IPS-NIHi11 (cell line): ENCODE measurements around the gene COL5A1.

Source experiments
- DNase-seq: peaks from one replicate; pipeline ENCODE4 v3.0.0; 2012; ENCODE audit warnings: mixed read lengths, low spot score

The COL5A1 gene

DNA sequence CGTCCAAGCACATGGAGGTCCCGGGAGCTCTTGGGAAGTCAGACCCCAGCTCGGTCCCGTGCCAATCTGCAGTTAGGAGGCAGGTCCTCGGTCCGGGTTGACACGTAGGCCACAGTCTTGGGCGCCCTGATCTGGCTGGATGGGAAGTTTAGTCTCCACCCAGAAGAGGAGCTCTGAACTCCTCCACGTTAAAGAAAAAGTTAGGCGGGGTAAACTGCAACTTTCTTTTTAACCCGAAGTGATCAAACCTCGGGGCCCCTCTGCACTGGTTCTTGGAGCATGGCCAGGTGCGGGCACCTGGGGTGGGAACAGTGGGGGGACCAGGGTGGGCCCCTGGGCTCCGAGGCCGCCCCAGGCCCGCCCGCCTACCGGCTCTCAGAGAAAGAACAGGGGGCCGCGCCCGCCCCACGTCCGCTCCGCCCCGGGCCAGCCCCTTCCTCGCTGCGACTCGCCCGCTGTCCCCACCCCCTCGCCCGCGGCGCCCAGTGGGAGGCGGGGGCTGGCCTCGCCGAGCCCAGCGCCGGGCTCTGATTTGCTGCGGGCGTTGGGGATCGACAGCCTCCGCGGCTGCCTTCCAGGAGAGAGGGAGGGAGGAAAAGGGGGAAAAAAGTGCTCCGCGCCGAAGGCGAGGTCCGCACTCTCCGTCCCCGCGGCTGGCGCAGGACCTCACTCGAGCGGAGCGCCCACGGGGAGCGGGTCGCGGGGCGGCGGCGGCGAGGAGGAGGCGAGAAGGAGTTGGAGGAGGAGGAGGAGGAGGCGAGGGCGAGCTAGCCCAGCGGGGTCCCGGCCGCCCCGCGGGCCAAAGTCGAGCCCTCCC is at the start of gene COL5A1:
COL5A1 (plus strand) TSS at position 631 of the 817 bp plus-strand sequence. CDS start 385 bp downstream, outside the sequence.
- peak; percentile 97 for DNase-seq

DNA sequence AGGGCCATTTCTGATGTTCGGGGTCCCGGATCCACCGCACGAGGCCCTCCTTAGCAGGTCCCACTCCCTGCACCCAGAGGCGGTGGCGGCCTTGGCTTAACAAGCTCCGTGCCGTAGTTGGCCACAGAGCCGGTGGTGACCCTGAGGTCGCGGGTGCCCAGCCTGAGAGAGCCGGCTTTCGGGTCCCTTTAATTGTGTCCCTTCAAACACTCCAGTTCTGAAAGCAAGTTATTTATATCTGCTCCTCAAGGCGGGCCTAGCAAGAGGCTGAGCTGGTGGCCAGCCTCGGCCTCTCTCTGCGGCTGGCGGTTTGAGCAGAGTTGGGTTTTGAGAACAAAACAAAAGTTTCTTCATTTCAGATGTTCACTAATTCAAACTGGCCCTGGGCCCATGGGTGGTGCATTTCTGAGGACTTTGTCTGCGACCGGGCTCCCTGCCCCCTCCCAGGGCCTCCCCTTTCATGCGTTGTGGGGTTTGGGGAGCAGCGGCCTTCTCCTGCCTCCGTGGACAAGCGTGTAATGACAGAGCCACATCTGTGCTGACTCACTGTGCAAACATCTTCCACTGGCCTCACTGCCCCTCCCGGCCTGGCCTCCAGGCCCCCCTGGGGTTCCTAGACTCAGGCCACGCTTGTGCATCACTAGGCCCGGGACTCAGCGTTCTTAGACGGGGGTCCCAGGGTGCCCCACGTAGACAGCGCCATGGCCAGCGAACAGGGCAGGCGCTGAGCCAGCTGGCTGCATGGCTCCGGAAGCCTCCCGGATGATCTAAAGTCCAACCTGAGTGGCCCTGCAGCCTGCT is 49.4 kb upstream of the COL5A1 start:
- DNase-seq: no peak

DNA sequence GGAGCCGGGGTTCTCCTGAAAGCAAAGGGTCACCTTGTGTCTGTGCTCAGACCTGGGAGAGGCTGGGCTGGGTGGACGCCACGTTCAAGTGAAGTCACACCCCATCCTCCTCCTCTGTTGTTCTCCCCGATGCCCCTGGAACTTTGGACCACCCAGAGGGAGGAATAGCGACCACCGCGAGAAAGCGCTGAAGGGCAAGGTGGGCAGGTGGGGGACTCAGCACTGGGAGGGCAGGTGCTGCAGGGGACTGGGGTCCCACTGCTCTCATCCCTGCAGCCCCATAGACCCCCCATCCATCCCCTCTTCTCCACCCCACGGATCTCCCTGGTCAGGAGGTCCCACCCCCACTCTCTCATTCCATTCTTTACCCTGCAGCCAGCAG is 48.8 kb upstream of the COL5A1 start:
- no peak for DNase-seq

DNA sequence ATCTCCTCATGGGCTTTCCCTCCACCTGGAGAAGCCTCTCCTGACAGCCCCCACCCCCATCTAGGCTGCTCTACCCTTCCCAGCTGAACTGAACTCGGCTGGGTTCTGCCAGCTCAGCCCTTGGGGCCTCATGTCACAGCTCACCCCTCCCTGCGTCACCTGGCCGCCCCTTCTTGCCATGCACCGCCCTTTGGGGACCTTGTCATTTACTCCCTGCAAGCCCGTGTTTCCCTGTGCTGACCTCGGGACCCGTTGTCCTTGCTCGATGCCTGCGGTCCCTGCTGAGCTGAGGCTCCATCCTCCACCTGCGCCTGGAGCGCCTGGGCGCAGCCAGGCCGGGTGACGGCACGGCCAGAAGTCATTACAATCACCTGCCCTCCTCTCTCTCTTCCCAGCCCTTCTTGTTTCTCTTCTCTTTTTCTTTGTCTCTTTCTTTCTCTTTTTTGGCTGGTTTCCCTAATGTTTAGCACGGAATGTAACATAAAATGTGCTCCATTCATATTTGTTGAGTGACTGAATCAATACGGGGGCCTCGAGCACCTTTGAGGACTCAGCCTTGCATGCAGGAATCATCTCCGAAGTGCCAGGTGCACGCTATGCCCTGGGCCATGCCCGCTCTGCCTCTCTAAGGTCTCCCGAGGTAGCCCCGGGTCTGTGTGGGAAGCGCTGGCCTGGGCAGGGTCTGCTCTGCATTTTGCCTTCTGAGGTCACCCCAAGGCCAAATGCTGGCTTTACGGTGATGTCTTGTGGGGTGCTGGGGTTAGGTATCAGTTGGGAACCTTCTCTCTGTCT is 48.1 kb upstream of the COL5A1 start:
- DNase-seq: no peak

DNA sequence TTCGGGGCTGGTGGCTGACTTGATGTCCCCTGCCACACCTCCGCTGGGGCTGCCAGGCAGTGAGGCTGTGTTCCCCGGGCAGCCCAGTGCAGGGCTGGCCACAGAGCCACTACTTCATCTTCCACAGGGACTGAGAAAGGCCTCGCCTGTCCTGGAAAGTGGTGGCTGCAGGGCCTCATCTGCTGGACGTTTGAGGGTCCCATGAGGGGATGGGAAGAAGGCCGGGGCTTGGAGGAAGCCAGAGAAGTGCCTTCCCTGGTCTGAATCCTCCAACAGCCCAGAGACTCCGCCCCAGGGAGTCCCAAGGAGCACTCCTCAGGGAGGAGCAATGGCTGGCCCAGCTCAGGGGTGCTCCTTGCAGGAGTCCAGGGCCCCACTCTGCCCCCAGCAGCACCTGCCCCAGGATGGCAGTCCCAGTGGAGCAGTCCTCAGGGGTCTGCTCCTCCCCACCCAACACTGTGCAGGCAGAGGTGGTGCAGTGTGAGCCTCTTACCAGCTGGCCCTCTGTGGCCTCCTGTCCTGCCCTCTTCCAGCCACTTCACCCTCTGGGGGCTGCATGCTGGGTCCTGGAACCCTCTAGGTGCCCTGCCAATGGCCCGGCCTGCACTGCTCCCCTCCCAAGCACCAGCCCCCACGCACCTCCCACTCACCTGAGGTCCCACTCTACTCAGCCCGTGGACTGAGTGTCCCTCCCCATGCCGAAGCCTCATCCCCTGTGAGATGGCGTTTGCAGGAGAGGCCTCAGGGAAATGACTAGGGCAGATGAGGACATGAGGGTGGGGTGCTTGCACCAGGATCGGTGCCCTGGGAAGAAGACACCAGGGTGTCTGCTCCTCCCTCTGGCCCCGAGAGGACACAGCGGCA is 47.3 kb upstream of the COL5A1 start:
- DNase-seq: no peak

DNA sequence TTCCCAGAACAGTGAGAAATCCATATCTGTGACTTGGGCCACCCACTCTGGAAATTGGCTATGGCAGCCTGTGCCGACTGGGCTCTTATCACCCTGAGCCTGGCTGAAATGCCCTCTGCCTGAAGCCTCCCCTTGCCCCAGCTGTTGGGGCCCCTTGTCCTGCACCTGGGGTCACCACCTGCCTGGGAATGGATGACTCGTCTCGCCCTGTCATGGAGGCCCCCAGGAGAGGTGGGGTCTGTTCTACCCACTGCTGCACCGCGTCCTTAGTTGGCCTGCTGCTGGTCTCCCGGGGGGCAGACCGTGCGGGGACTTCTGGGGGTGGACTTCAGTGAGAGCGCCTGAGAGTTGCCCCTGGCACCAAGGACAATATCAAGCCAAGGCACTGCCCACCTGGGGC is 46.6 kb upstream of the COL5A1 start:
- no peak for DNase-seq

DNA sequence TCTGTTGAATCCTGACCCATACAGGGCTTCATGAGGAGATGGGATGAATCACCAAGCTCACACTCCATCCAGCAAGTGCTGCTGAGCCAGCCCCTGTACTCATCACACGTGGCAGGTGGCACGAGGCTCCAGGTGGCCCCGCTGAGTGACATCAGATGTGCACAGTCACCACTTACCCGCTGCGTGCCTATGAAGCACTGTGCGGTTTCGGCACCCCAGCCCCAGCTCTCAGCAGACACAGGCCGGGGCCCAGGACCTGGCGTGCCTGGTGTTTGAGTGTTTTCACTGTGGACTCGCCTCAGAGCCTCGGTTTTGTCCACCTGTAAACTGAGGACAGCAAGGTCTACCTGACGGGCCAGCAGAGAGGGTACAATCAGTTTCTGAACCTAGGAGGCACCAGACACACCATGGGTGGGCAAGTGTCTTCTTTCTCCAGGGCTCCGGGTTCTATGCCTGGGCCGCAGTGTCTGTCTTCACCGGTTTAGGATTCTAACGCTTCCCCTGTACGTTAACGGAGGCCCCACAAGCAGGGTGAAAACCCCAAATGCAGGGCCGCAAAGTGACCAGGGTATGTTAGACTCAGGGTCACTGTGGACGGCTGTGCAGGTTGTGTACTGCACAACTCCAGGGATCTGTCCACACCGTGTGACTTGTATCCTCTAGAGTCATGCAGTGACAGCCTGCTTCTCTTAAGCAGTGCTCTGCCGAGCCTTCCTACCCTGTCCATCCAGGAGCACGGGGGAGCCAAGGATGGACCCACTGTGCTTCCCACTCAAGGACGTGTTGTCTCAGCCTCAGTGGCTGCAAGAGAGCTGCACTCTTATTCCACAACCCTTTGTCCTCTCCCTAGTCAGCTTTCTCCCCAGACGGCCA is 44.3 kb upstream of the COL5A1 start:
- no peak for DNase-seq

DNA sequence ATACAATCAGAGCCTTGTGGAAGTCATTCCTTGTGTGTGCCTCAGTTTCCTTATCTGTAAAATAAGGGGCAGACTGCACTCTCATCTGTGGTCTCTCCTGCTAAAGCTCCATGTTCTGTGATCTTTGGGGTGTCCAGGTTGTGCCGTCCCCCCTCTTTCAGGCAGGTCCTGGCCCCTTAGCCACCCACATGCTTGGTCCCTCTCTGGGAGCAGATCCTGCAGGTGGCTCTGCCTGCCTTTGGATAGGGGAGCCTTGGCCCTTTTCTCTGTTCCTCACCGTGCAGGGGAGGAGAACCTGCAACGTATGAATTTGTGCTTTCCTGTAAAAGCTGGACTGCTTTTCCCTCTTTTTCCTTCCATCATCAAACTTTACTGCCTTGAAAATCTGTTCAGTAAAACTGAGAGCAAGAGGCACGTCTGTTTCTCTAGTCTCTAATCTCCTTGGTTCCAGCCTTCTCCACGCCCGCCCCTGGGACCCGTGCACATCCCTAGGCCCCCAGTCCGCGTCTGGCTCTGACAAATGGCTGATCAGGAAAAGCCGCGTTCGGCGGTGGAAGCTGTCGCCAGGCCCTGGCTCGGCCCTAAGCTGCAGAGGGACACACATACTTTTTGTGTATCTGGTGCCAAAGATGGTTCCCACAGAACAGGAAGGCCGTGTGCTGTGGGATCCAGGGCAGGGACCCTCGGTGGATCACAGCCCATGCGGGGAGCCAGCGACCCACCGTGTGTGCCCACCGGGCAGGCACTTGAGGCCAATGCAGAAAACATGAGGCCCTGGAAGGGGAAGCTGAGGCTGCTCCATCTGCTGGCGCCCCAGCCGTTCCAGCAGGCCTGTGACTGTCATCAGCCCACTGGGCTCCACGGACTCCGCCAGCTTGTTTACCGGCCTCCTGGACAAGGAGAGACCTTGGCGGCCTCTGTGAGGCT is 43.4 kb upstream of the COL5A1 start:
- no peak for DNase-seq

DNA sequence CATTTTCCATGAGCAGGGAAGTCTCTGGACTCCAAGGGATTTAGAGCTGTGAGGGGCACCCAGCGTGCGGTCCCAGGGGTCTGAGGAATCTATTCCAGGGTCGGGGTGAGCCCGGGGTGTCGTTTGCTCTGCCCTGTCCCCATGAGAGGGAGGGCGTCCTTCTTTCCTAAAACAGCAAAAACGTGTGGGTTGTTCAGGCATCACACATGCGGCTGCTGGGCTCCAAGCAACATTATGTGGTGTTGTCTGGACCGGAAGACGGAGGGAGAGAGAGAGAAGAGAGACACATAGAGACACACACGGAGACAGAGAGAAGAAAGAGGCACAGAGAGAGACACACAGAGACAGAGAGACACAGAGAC is 42.7 kb upstream of the COL5A1 start:
- DNase-seq: no peak

DNA sequence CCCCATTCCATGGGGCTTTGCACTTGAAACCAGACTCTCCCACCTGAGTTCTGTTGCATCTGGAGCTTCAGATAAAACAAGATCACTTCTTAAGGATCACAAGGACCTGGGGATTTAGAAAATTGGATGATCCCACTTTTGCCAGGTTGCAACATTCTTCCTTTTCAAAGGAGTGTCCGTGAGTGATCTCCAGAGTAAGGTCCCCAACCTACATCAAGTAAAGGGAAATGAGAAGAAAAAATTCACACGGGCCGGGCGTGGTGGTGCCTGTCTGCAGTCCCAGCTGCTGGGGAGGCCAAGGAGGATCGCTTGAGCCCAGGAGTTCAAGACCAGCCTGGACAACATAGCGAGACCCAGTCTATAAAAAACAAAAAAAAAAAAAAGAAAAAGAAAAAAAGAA is 41.2 kb upstream of the COL5A1 start:
- DNase-seq: no peak

DNA sequence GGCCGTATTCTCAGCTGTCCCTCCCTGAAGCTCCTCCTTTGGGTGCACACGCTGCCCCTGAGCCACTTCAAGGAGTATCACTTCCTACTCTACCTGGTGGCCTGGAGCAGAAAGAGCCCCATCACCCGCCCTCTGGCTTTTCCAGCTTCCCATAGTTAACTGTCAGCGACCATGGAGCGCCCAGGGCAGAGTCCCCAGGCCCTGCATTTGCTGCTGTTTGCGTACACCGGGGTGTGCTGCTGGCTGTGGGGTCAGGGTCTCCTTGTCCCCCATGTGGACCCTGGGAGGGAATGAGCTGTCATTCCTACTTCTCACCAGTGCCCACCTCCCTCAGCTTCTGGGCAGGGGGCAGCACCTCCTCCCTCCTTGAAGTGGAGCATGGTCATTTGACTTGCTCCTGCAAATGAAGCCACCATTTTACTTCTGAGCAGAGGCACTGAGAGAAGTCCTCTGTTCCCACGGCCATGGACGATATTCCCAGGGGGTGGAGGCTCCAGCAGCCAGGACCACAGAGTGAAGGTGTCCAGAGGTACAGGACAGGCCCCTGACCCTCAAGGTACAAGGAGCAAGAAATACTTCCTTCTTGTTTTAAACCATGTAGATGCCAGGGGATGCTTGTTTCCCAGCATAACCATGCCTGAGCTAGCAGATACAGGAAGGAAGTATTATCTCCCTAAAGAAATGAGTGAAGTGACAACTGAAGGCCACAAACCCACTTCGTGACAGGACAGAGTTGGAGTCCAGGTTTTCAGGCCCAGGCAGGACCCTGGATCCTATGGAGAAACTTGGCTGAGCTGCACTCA is 40.6 kb upstream of the COL5A1 start:
- DNase-seq: no peak

DNA sequence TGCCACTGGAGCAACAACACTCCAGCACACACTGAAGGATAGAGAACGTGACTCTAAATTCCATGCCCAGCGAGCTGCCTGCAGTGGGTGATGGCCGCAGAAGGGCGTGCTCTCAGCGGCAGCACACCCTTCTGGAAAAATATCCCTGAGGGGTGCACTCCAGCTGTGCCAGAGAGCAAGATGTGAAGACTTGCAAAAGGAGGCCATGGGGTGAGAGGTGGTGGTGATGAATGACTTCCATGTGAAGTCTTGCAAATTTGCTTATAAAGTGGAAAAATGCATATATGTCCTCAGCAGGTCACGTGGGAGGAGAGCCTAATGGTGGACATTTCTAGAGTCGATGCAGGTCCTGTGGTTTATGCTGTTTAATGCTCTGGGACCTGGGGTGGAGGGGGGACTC is 39.8 kb upstream of the COL5A1 start:
- no peak for DNase-seq

DNA sequence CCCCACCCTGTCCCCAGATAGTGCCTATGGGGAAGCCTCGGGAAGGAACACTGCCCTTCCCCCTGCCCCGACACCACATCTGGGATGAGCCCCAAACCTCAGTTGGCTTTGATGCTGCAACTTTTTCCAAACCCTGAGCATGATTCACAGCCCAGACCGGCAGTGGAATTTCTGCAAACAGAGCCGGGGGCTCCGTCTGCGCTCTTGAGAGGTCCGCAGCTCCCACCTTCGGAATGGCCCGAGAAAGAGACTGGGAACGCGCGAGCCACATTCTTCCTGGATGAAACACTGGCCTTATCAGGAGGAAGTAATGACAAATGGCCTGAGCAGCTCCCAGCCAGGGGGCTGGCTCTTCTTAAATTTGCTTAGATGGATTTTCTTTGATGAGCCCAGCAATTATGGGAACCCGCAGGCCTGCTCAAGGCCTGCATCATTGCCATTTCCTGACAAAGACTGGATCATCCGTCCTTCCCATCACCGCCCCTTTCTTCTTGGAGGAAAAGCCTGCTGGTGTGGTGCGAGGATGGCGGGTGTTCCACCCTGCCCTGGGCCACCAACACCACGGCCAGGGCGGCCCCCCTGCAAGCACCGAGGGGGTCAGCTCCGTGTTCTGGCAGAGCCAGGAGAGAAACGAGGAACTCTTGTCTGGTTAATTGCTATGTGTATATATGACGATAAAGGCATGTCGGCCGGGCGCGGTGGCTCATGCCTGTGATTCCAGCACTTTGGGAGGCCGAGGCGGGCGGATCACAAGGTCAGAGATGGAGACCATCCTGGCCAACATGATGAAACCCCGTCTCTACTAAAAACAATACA is 38.8 kb upstream of the COL5A1 start:
- DNase-seq: no peak

DNA sequence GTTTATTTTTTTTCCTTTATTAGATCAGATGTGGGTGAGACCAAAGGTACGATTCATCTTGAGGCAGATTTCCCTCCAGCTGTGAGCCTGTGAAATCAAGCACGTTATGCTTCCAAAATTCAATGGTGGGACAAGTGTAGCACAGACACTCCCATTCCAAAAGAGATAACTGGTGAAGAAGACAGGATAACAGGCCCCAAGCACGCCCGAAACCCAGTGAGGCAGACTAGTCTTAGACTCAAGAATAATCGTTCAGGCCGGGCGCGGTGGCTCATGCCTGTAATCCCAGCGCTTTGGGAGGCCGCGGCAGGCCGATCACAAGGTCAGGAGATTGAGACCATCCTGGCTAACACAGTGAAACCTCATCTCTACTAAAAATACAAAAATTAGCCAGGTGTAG is 36.8 kb upstream of the COL5A1 start:
- DNase-seq: no peak

DNA sequence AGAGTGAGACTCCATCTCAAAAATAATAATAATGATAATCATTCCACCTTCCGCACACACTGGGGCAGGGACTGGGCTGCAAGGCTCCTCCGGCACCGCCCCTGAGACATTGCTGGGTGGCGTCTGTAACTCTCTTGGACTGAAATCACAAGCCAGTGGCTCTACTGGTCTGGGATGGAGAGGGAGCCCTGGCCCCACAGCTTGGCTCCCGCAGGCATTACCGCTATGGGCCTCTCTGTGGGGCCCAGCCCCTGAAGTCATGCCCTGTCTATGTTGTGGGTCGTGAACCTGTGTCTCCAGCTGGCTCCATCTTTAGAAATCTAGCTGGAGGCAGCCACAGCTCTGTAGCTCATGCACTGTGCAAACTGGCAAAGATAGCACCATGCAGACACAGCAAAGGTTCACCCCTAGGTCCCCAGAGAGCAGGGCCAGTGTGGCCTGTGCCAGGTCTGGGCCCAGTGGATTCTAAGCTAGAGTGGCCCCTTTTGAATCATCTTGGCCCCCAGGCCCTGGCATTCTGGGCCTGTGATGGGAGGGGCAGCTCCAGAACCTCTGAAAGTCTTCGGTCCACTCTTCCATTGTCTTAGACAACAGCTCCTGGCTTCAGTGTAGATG is 36.1 kb upstream of the COL5A1 start:
- no peak for DNase-seq

DNA sequence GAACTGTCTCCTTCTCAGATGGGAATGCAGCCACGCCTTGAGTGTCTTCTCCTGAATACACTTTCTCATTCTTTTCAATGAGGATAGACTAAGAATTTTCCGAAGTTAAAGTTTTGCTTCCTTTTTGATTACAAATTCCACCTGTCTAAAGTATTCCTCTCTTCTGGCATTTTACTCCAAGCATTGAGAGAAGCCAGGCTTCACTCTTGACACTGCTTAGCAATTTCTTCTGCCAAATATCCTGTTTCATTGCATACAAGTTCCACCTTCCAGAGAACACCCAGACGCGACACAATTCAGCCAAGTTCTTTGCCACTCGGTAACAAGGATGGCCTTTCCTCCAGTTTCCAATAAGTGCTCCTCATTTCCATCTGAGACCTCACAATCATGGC is 35.6 kb upstream of the COL5A1 start:
- no peak for DNase-seq

DNA sequence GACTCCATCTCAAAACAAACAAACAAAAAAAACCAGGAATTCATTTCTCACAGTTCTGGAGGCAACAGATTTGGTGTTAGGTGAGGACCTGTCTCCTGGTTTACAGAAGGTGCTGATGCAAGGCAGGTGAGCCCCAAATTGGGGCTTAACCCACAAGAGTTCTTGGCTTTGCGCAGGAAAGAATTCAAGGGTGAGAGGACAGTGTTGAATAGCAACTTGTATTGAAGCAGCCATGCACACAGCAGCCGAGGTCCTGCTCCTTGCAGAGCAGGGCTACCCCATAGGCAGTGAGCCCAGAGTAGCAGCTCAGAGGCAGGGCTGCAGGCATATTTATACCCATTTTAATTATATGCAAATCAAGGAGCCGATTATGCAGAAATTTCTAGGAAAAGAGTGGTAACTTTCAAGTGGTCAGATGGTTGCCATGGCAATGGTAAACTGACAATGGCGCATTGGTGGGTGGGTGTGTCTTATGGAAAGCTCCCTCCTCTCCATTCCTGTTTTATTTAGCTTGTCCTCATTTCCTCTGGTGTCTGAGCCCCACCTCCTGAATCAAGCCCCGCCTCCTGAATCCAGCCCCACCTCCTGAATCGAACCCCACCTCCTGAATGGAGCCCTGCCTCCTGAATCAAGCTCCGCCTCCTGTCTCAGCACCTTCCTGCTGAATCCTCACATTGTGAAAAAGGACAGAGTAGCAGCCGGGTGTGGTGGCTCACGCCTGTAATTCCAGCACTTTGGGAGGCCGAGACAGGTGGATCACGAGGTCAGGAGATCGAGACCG is 34.5 kb upstream of the COL5A1 start:
- DNase-seq: peak; percentile 71
